Measurements from ENCODE around the gene UBR1.
A peak's percentile ranks its signal among the peaks of the same experiment; 100 is the strongest.
"Not testable (repeated sequence)": the region's sequence is repeated elsewhere in the genome, so short reads cannot be mapped to it uniquely, and the experiment has no call there.

Gene UBR1

GRCh38 chr15:43105778-43106485 lies at the start of gene UBR1:
UBR1 (minus strand) TSS chr15:43106038; CDS start chr15:43106022, 16 bp downstream.
- DNase-seq (ENCODE audit: low read depth in 2 of 2): peak; percentile 59 to 73

GRCh38 chr15:43153269-43153668 lies 47.4 kb upstream of the UBR1 start:
- DNase-seq (ENCODE audit: low read depth in 2 of 2): no peak

- DNase-seq (ENCODE audit: low read depth in 2 of 2): no peak
Measured at GRCh38 chr15:43151688-43152087, 45.9 kb upstream of the UBR1 start.

GRCh38 chr15:43150191-43150929 lies 44.5 kb upstream of the UBR1 start:
- DNase-seq (ENCODE audit: low read depth in 2 of 2): no peak

GRCh38 chr15:43146184-43146583 lies 40.3 kb upstream of the UBR1 start:
- no peak for DNase-seq (ENCODE audit: low read depth in 2 of 2)

- DNase-seq (ENCODE audit: low read depth in 2 of 2): no peak
Measured at GRCh38 chr15:43144512-43144911, 38.7 kb upstream of the UBR1 start.

GRCh38 chr15:43143203-43143941 lies 37.5 kb upstream of the UBR1 start:
- no peak for DNase-seq (ENCODE audit: low read depth in 2 of 2)

GRCh38 chr15:43135351-43135750 lies 29.5 kb upstream of the UBR1 start:
- no peak for DNase-seq (ENCODE audit: low read depth in 2 of 2)

GRCh38 chr15:43134157-43134635 lies 28.4 kb upstream of the UBR1 start:
- no peak for DNase-seq (ENCODE audit: low read depth in 2 of 2)

GRCh38 chr15:43133430-43134156 lies 27.8 kb upstream of the UBR1 start, which contains the start of gene TMEM62:
TMEM62 (plus strand) TSS chr15:43133586; CDS start chr15:43133803, 217 bp downstream.
- peak in 1 of 2 donors; percentile 12 for DNase-seq (ENCODE audit: low read depth in 2 of 2)

- no peak for DNase-seq (ENCODE audit: low read depth in 2 of 2)
Measured at GRCh38 chr15:43132830-43133429, 27.1 kb upstream of the UBR1 start.

GRCh38 chr15:43128980-43129335 lies 23.1 kb upstream of the UBR1 start:
- no peak for DNase-seq (ENCODE audit: low read depth in 2 of 2)

GRCh38 chr15:43128174-43128979 lies 22.5 kb upstream of the UBR1 start:
- DNase-seq (ENCODE audit: low read depth in 2 of 2): not testable (repeated sequence)

- no peak for DNase-seq (ENCODE audit: low read depth in 2 of 2)
Measured at GRCh38 chr15:43127752-43128151, 21.9 kb upstream of the UBR1 start.

- DNase-seq (ENCODE audit: low read depth in 2 of 2): no peak
Measured at GRCh38 chr15:43126356-43126755, 20.5 kb upstream of the UBR1 start.

GRCh38 chr15:43125100-43125661 lies 19.3 kb upstream of the UBR1 start:
- DNase-seq (ENCODE audit: low read depth in 2 of 2): no peak

GRCh38 chr15:43121863-43122262 lies 16.0 kb upstream of the UBR1 start:
- DNase-seq (ENCODE audit: low read depth in 2 of 2): no peak

- no peak for DNase-seq (ENCODE audit: low read depth in 2 of 2)
Measured at GRCh38 chr15:43118829-43119228, 13.0 kb upstream of the UBR1 start.

- DNase-seq (ENCODE audit: low read depth in 2 of 2): no peak
Measured at GRCh38 chr15:43118286-43118685, 12.4 kb upstream of the UBR1 start.

GRCh38 chr15:43111354-43111753 lies 5.5 kb upstream of the UBR1 start:
- no peak for DNase-seq (ENCODE audit: low read depth in 2 of 2)

Measured in stimulated activated CD4-positive, alpha-beta T cell treated with anti-CD3 and anti-CD28 coated beads, Interleukin-1b, Interleukin-23, amount 100 ng/mL, for 1 hour (primary cell).